22Rv1 (cell line): ENCODE results near the gene RTN4.

Experiments
- CTCF ChIP-seq: fragments of 450-650 bp; IDR thresholded peaks from 2 replicates; pipeline ENCODE4 v1.5.1; 2017; ENCODE audit warnings: mild to moderate bottlenecking
- ZFX ChIP-seq: fragments of 450-650 bp; IDR thresholded peaks from 2 replicates; pipeline ENCODE4 v1.6.1; 2017; ENCODE audit warnings: antibody characterized with exemption, borderline replicate concordance

- TF ChIP-seq CTCF (no peak), ZFX (no peak)
Measured at GRCh38 chr2:55025627-55026026, 24.6 kb downstream of the RTN4 start.
